B cell (primary cell): ENCODE data around the gene NTN4.

ENCODE experiments used
- EZH2 ChIP-seq: IDR thresholded peaks from 2 replicates; pipeline ENCODE4 v1.6.1; 2012; ENCODE audit warnings: borderline replicate concordance, low read depth, mild to moderate bottlenecking, moderate library complexity, low read length; ENCODE audit not compliant: insufficient read depth, poor library complexity, severe bottlenecking
- TF ChIP-seq, protein P1 (sequence below): fragments of 200-600 bp; IDR thresholded peaks from one replicate; pipeline ENCODE4 v1.8.0; 2022; ENCODE audit warnings: antibody characterized with exemption, mild to moderate bottlenecking

DNA sequence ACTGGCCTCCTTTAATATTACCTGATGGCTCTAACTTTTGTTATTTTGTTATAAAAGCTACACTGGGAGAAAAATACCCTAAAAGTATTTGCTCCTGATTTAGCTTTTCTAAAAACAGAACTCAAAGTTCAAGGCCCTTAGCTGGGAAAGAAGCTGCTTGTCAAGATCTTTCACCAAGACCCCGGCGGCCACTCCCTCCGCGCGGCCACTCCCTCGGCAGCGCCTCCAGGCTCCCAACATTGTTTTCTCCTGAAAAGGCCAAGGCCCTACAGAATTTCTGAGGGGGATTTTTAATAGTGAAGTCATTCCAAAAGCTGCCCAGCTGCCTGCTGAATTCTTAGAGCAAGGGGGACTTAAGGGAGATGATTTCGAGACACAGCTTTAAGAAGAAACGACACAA, 96.4 kb downstream of the NTN4 start:
- TF ChIP-seq, protein P1, sequence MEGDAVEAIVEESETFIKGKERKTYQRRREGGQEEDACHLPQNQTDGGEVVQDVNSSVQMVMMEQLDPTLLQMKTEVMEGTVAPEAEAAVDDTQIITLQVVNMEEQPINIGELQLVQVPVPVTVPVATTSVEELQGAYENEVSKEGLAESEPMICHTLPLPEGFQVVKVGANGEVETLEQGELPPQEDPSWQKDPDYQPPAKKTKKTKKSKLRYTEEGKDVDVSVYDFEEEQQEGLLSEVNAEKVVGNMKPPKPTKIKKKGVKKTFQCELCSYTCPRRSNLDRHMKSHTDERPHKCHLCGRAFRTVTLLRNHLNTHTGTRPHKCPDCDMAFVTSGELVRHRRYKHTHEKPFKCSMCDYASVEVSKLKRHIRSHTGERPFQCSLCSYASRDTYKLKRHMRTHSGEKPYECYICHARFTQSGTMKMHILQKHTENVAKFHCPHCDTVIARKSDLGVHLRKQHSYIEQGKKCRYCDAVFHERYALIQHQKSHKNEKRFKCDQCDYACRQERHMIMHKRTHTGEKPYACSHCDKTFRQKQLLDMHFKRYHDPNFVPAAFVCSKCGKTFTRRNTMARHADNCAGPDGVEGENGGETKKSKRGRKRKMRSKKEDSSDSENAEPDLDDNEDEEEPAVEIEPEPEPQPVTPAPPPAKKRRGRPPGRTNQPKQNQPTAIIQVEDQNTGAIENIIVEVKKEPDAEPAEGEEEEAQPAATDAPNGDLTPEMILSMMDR = no peak
- TF ChIP-seq EZH2 = no peak
